Epithelial cell of proximal tubule (primary cell): ENCODE data around the gene CUL1. TPM values are rescaled to one million over a fixed set of nuclear protein-coding genes. Genes with fewer than 3 reads are reported as not detected.

Experiments
- DNase-seq: peaks from one replicate; pipeline ENCODE4 v3.0.0-alpha.2; 2011; ENCODE audit warnings: low read depth
- H3K4me3 ChIP-seq: 2 replicates; pipeline ENCODE4 v1.5.1; 2011; ENCODE audit warnings: low read depth, mild to moderate bottlenecking, low read length
- total RNA-seq: library from RNA; depleted of rRNA; stranded (reverse); fragments of >200 nt; gene quantifications from 2 replicates; pipeline ENCODE4 v1.2.3, GENCODE V29; 2015
- TF ChIP-seq, protein P1 (sequence below): conservative IDR thresholded peaks from 2 replicates; pipeline ENCODE4 v1.5.1; 2012; ENCODE audit warnings: low read depth, mild to moderate bottlenecking, low read length

CUL1 gene
- total RNA-seq, 1 donor from 2014 or later, result 32.5 TPM

DNA sequence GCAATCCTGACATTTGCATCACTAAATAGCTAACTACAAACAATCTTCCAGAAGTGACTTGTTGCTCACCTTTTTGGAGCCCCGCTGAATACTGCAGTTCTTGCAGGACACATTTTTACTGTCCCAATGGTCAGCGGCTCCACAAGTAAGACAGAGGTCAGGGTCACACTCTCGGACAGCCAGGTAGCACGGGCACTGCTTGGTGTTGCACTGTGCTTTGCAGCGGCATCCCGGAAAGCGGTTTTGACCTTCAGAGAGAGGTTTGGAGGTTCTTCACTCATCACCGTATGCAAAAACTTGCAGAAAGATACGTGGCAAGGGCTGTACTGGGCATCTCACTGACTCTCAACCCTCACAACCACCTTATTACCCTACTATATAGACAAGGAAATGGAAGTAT is 115.2 kb downstream of the CUL1 start:
- H3K4me3 ChIP-seq, result no peak overlapping the region
- no peak for DNase-seq
- TF ChIP-seq, protein P1, sequence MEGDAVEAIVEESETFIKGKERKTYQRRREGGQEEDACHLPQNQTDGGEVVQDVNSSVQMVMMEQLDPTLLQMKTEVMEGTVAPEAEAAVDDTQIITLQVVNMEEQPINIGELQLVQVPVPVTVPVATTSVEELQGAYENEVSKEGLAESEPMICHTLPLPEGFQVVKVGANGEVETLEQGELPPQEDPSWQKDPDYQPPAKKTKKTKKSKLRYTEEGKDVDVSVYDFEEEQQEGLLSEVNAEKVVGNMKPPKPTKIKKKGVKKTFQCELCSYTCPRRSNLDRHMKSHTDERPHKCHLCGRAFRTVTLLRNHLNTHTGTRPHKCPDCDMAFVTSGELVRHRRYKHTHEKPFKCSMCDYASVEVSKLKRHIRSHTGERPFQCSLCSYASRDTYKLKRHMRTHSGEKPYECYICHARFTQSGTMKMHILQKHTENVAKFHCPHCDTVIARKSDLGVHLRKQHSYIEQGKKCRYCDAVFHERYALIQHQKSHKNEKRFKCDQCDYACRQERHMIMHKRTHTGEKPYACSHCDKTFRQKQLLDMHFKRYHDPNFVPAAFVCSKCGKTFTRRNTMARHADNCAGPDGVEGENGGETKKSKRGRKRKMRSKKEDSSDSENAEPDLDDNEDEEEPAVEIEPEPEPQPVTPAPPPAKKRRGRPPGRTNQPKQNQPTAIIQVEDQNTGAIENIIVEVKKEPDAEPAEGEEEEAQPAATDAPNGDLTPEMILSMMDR, result no peak

DNA sequence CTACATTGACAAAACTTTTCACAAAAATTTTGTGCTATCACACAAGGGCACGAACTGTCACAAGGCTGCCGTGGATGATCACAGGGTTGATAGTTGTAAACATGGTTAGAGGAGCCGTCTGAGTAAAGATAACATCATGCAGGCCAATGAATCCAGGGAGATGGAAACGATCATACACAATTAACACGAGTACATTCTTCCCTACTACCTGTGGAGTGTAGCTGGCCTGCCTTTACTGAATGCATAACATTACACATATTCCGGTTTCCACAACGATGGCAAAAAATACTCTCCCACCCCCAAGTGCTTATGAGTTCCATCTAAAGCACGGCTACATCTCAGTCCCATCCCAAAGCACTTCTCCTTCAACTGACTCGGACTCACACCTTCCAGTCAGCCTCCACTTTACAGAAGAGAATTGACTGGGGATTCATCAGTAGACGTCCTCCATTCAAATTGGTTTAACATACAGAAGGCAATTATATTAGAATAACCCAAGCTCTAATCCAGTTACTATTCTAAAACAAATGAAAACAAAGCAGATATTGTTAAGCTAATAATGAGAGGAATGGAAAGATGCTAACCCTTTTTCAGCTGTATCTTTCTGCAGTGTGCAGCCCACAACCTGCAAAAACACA is 116.3 kb downstream of the CUL1 start:
- no peak overlapping the region for H3K4me3 ChIP-seq
- TF ChIP-seq, protein P1, result no peak
- DNase-seq, result no peak

DNA sequence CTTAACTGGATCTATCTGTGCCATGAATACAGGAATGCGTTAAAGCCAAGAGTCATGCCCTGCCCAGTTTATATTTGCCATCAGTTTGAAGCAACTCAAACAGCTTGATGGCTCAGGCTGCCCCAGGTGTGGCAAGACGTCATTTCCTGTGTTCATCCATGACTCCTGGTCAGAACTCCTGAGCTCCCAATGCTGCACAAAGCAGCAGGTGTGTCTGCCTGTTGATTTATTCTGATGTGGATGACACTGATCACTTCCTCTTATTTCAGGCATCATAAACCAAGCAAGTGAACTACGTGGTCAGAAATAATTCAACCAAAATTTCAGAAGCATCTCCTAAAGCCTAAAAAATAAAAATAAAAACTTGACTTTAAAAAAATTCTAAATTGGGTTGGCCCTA is 116.9 kb downstream of the CUL1 start:
- no peak for DNase-seq
- no peak overlapping the region for H3K4me3 ChIP-seq
- TF ChIP-seq, protein P1, result no peak

DNA sequence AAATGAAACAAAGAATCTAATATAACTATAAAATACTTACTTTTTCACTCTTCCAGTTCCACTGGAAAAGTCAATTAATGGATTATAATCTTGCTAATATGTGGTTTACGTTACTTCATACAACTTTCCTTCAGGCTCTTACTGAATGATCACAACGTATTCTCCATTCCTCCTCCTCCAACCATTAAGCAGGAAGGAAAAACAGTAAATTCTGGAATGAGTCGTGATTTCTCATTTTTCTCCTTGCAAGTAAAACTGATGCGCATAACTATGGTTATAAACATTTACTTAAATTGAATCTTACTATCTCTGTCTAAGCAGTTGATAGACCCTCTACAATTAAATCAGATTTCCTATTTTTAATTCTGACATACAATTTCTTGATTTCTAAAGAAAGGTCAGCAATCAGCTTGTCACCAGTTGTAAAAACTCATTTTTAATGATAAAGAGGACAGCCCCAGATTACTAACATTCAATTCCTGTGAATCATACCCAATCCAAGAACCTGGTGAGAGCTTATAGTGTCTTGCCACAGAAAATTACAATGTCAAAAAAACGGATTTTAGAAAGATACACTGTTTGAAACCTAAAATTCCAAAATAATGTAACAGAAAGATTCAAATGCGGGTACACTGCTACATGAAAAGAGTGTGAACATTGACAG is 121.1 kb downstream of the CUL1 start:
- no peak for DNase-seq
- TF ChIP-seq, protein P1, result no peak
- no peak overlapping the region for H3K4me3 ChIP-seq

DNA sequence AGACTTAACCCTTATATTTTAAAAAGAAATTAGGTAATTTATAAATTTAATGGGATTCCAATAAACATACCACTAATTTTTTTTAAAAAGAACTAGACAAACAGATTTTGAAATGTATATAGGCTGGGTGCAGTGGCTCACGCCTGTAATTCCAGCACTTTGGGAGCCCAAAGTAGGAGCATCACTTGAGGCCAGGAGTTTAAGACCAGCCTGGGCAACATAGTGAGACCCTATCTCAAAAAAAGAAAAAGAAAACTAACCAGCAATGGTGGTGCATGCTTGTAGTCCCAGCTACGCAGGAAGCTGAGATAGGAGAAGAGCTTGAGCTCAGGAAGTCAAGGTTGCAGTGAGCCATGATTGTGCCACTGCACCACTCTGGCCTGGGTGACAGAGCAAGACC is 122.7 kb downstream of the CUL1 start:
- H3K4me3 ChIP-seq, result no peak overlapping the region
- DNase-seq, result no peak
- TF ChIP-seq, protein P1, result no peak

DNA sequence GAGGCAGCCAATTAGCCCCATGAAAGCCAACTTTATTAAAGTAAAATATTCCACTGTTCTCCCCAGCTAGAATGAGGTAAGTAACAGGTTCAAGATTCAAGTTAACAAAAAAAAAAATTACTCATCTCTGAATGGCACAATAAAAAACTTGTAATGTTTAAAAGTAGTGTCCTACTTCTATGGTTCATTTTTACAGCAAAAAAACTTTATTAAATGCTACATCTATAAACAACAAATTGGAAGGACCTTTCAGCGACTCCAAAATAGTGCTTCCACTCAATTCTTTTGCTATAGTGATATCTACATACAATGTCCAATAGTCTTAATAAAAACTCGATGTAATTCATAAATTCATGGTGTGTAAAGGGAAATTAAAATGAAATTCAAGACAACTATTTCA is 126.2 kb downstream of the CUL1 start:
- DNase-seq, result no peak

More for the DNA sequence above, 126.2 kb downstream of the CUL1 start:
- TF ChIP-seq, protein P1, result no peak
- H3K4me3 ChIP-seq, result no peak overlapping the region
